ENCODE data around the gene RTN1.

RTN1 gene

GRCh38 chr14:59782760-59783159 is 87.8 kb downstream of the RTN1 start:
- no peak overlapping the region for H3K4me3 ChIP-seq (ENCODE audit: low read length)
- no peaks in the 10 kb centered on the region for H3K36me3 ChIP-seq (ENCODE audit: control insufficient read depth, low read depth, low read length)
- H3K27ac ChIP-seq (ENCODE audit: low read length) = no peak overlapping the region
- H3K27me3 ChIP-seq (ENCODE audit: control insufficient read depth, insufficient read depth, low read length) = no peaks in the 10 kb centered on the region
- no peaks in the 10 kb centered on the region for H3K9me3 ChIP-seq (ENCODE audit: control insufficient read depth, low read depth, low read length)
- H3K4me1 ChIP-seq (ENCODE audit: control insufficient read depth, low read depth, low read length) = no peaks in the 10 kb centered on the region
- no peak overlapping the region for H3K9ac ChIP-seq (ENCODE audit: low read length)

- Histone ChIP-seq H3K36me3 (ENCODE audit: control insufficient read depth, low read depth, low read length) (no peaks in the 10 kb centered on the region), H3K27ac (ENCODE audit: low read length) (no peak overlapping the region), H3K9ac (ENCODE audit: low read length) (no peak overlapping the region), H3K4me1 (ENCODE audit: control insufficient read depth, low read depth, low read length) (peaks cover 8% of the 10 kb centered on the region), H3K27me3 (ENCODE audit: control insufficient read depth, insufficient read depth, low read length) (no peaks in the 10 kb centered on the region), H3K9me3 (ENCODE audit: control insufficient read depth, low read depth, low read length) (no peaks in the 10 kb centered on the region), H3K4me3 (ENCODE audit: low read length) (no peak overlapping the region)
Observed at GRCh38 chr14:59777006-59777579, 93.5 kb downstream of the RTN1 start.

DNA sequence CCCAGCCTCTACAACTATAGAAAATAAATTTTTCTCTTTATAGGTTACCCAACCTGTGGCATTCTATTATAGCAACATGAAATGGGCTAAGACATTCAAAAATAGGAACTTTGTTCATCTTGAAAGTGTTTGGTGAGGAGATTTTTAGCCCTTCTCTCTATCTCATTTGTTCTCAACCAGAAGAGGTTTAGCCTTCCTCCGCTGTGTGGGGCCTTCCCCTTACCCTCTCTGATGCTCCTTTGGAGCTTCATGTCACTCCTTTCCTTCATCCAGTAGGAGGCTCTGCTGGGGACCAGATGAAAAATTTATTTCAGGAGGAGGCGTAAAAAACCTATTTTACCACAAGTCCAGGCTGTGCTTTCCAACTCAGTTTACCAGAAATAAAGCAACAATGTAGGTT is 94.1 kb downstream of the RTN1 start:
- Histone ChIP-seq H3K27ac (ENCODE audit: low read length) (no peak overlapping the region), H3K27me3 (ENCODE audit: control insufficient read depth, insufficient read depth, low read length) (no peaks in the 10 kb centered on the region), H3K4me1 (ENCODE audit: control insufficient read depth, low read depth, low read length) (peaks cover 9% of the 10 kb centered on the region), H3K4me3 (ENCODE audit: low read length) (no peak overlapping the region), H3K9ac (ENCODE audit: low read length) (no peak overlapping the region), H3K9me3 (ENCODE audit: control insufficient read depth, low read depth, low read length) (no peaks in the 10 kb centered on the region), H3K36me3 (ENCODE audit: control insufficient read depth, low read depth, low read length) (no peaks in the 10 kb centered on the region)

GRCh38 chr14:59772233-59772632 is 98.3 kb downstream of the RTN1 start:
- H3K27ac ChIP-seq (ENCODE audit: low read length) = no peak overlapping the region
- H3K9ac ChIP-seq (ENCODE audit: low read length) = no peak overlapping the region
- peaks cover 14% of the 10 kb centered on the region for H3K4me1 ChIP-seq (ENCODE audit: control insufficient read depth, low read depth, low read length)
- H3K36me3 ChIP-seq (ENCODE audit: control insufficient read depth, low read depth, low read length) = no peaks in the 10 kb centered on the region
- H3K27me3 ChIP-seq (ENCODE audit: control insufficient read depth, insufficient read depth, low read length) = no peaks in the 10 kb centered on the region
- no peak overlapping the region for H3K4me3 ChIP-seq (ENCODE audit: low read length)
- H3K9me3 ChIP-seq (ENCODE audit: control insufficient read depth, low read depth, low read length) = no peaks in the 10 kb centered on the region

DNA sequence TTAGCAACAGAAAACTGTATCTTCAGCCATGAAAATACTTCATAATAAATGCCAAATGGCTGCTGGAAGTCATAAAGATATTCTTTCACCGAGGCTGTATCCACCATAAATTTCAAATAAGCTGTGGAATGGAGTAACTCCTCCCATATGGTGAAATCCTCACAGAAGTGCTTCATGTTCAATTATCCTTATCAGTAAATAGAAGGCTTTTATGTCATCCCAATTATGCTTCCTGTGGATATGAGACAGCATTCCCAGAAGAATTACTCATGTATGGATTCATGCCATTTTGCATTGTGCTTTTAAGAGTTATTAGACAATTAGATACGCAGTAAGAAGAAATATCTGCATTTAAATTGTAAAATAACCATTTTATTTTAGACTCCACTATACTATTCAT is 99.0 kb downstream of the RTN1 start:
- H3K36me3 ChIP-seq (ENCODE audit: control insufficient read depth, low read depth, low read length) = no peaks in the 10 kb centered on the region

GRCh38 chr14:59769586-59769985 is 101.0 kb downstream of the RTN1 start:
- Histone ChIP-seq H3K4me3 (ENCODE audit: low read length) (no peak overlapping the region), H3K36me3 (ENCODE audit: control insufficient read depth, low read depth, low read length) (no peaks in the 10 kb centered on the region), H3K4me1 (ENCODE audit: control insufficient read depth, low read depth, low read length) (peaks cover 14% of the 10 kb centered on the region), H3K27me3 (ENCODE audit: control insufficient read depth, insufficient read depth, low read length) (no peaks in the 10 kb centered on the region), H3K27ac (ENCODE audit: low read length) (no peak overlapping the region), H3K9ac (ENCODE audit: low read length) (no peak overlapping the region), H3K9me3 (ENCODE audit: control insufficient read depth, low read depth, low read length) (no peaks in the 10 kb centered on the region)

More for the DNA sequence above, 99.0 kb downstream of the RTN1 start:
- H3K4me3 ChIP-seq (ENCODE audit: low read length) = no peak overlapping the region
- no peak overlapping the region for H3K9ac ChIP-seq (ENCODE audit: low read length)
- no peaks in the 10 kb centered on the region for H3K9me3 ChIP-seq (ENCODE audit: control insufficient read depth, low read depth, low read length)
- peaks cover 14% of the 10 kb centered on the region for H3K4me1 ChIP-seq (ENCODE audit: control insufficient read depth, low read depth, low read length)
- no peak overlapping the region for H3K27ac ChIP-seq (ENCODE audit: low read length)
- H3K27me3 ChIP-seq (ENCODE audit: control insufficient read depth, insufficient read depth, low read length) = no peaks in the 10 kb centered on the region

- H3K36me3 ChIP-seq (ENCODE audit: control insufficient read depth, low read depth, low read length) = no peaks in the 10 kb centered on the region
- H3K9me3 ChIP-seq (ENCODE audit: control insufficient read depth, low read depth, low read length) = no peaks in the 10 kb centered on the region
- no peak overlapping the region for H3K9ac ChIP-seq (ENCODE audit: low read length)
- H3K27me3 ChIP-seq (ENCODE audit: control insufficient read depth, insufficient read depth, low read length) = no peaks in the 10 kb centered on the region
- H3K27ac ChIP-seq (ENCODE audit: low read length) = no peak overlapping the region
- H3K4me3 ChIP-seq (ENCODE audit: low read length) = no peak overlapping the region
- H3K4me1 ChIP-seq (ENCODE audit: control insufficient read depth, low read depth, low read length) = peaks cover 14% of the 10 kb centered on the region
Observed at GRCh38 chr14:59768855-59769375, 101.7 kb downstream of the RTN1 start.

DNA sequence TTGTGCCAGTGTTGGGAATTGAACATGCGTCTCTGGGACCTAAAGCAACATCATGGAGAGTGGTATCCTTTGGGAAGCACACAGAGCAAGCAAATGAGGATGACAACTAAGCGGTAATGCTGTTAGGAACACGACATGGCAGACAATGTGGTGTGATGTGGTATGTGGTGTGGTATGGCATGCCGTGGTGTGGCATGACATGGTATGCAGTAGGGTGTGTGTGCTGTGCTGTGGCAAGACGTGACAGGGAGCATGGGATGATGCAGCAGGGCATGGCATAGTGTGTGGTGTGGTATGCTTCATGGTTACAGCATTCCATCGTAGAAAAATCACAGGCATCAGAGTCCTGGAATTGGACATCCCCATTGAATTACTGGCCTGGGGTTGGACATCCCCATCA is 108.7 kb downstream of the RTN1 start:
- H3K4me3 ChIP-seq (ENCODE audit: low read length) = no peak overlapping the region
- H3K36me3 ChIP-seq (ENCODE audit: control insufficient read depth, low read depth, low read length) = no peaks in the 10 kb centered on the region
- no peak overlapping the region for H3K27ac ChIP-seq (ENCODE audit: low read length)
- H3K9ac ChIP-seq (ENCODE audit: low read length) = no peak overlapping the region
- H3K4me1 ChIP-seq (ENCODE audit: control insufficient read depth, low read depth, low read length) = no peaks in the 10 kb centered on the region
- no peaks in the 10 kb centered on the region for H3K27me3 ChIP-seq (ENCODE audit: control insufficient read depth, insufficient read depth, low read length)
- H3K9me3 ChIP-seq (ENCODE audit: control insufficient read depth, low read depth, low read length) = no peaks in the 10 kb centered on the region

GRCh38 chr14:59755409-59756135 is 115.0 kb downstream of the RTN1 start:
- H3K27me3 ChIP-seq (ENCODE audit: control insufficient read depth, insufficient read depth, low read length) = no peaks in the 10 kb centered on the region
- no peaks in the 10 kb centered on the region for H3K4me1 ChIP-seq (ENCODE audit: control insufficient read depth, low read depth, low read length)
- H3K36me3 ChIP-seq (ENCODE audit: control insufficient read depth, low read depth, low read length) = no peaks in the 10 kb centered on the region
- no peaks in the 10 kb centered on the region for H3K9me3 ChIP-seq (ENCODE audit: control insufficient read depth, low read depth, low read length)
- no peak overlapping the region for H3K4me3 ChIP-seq (ENCODE audit: low read length)
- no peak overlapping the region for H3K9ac ChIP-seq (ENCODE audit: low read length)
- no peak overlapping the region for H3K27ac ChIP-seq (ENCODE audit: low read length)

DNA sequence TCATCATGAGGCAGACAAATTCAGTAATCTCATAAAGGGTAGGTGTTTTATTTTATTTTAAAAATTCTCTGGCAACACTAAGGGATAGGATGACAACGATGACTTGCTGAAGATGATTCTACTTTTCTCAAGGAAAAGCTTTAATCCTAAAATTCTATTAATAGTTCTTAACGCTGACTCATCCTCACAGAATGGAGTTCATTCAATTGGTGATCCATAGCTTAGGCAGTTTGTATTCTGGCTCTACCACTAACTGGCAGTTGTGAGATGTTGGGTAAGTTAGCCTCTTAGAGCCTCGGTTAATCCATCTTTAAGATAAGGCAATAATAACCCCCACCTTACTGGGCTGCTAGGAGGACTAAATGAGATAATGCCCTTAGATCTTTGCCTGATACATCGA is 116.3 kb downstream of the RTN1 start:
- Histone ChIP-seq H3K9ac (ENCODE audit: low read length) (no peak overlapping the region), H3K9me3 (ENCODE audit: control insufficient read depth, low read depth, low read length) (no peaks in the 10 kb centered on the region), H3K4me1 (ENCODE audit: control insufficient read depth, low read depth, low read length) (no peaks in the 10 kb centered on the region), H3K27me3 (ENCODE audit: control insufficient read depth, insufficient read depth, low read length) (no peaks in the 10 kb centered on the region), H3K36me3 (ENCODE audit: control insufficient read depth, low read depth, low read length) (no peaks in the 10 kb centered on the region), H3K27ac (ENCODE audit: low read length) (no peak overlapping the region), H3K4me3 (ENCODE audit: low read length) (no peak overlapping the region)

DNA sequence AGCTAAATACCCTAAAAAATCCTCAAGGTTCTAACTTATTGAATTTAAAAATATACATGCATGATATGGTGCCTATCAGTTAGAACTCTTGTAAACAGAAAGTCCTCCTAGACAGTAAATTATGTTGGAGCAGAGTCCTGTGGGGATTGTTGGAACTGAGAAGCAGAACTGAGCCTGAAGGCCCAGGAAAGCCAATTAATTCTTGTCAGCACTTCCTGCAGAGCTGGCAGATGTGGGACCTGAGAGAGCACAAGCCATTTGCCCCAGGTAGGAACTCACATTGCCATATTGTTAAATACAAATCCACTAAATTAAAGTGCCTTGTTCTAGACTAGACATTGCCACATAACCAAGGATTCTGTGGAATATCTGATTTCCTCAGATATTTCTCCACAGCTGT is 117.1 kb downstream of the RTN1 start:
- Histone ChIP-seq H3K4me1 (ENCODE audit: control insufficient read depth, low read depth, low read length) (no peaks in the 10 kb centered on the region), H3K4me3 (ENCODE audit: low read length) (no peak overlapping the region), H3K36me3 (ENCODE audit: control insufficient read depth, low read depth, low read length) (no peaks in the 10 kb centered on the region), H3K27ac (ENCODE audit: low read length) (no peak overlapping the region), H3K9ac (ENCODE audit: low read length) (no peak overlapping the region), H3K9me3 (ENCODE audit: control insufficient read depth, low read depth, low read length) (no peaks in the 10 kb centered on the region), H3K27me3 (ENCODE audit: control insufficient read depth, insufficient read depth, low read length) (no peaks in the 10 kb centered on the region)

DNA sequence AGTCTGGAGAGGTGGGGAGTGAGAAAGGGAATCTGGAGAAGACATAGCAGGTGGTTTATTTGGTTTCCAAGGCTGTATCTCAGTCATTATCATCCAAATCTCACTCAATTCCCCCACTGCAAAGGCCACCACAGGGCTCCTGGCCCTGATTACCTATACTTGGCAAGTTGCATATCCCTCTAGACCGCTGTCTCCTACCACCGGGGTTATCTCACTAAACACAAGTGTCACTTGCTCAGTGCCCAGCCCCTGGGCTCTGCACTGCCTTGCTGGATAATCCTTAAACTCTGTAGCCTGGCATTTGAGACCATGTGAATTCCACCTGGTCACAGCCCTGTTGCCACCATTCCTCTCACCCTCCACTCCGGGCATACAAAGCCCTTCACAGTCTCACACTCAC is 119.0 kb downstream of the RTN1 start:
- H3K4me3 ChIP-seq (ENCODE audit: low read length) = no peak overlapping the region
- H3K27me3 ChIP-seq (ENCODE audit: control insufficient read depth, insufficient read depth, low read length) = no peaks in the 10 kb centered on the region
- no peak overlapping the region for H3K9ac ChIP-seq (ENCODE audit: low read length)
- H3K9me3 ChIP-seq (ENCODE audit: control insufficient read depth, low read depth, low read length) = no peaks in the 10 kb centered on the region
- no peaks in the 10 kb centered on the region for H3K4me1 ChIP-seq (ENCODE audit: control insufficient read depth, low read depth, low read length)
- no peak overlapping the region for H3K27ac ChIP-seq (ENCODE audit: low read length)
- H3K36me3 ChIP-seq (ENCODE audit: control insufficient read depth, low read depth, low read length) = no peaks in the 10 kb centered on the region
